HS-27A (cell line): ENCODE data around the gene DPYSL4.

Experiments
- DNase-seq: peaks from one replicate; pipeline ENCODE4 v3.0.0-alpha.2; 2012; ENCODE audit warnings: low read depth, missing footprints

The DPYSL4 gene

GRCh38 chr10:132178672-132179545, 7.8 kb upstream of the DPYSL4 start:
- no peak for DNase-seq

- no peak for DNase-seq
Observed at GRCh38 chr10:132179551-132180392, 7.0 kb upstream of the DPYSL4 start.

- DNase-seq, result no peak
Observed at GRCh38 chr10:132180736-132181135, 6.0 kb upstream of the DPYSL4 start.

DNA sequence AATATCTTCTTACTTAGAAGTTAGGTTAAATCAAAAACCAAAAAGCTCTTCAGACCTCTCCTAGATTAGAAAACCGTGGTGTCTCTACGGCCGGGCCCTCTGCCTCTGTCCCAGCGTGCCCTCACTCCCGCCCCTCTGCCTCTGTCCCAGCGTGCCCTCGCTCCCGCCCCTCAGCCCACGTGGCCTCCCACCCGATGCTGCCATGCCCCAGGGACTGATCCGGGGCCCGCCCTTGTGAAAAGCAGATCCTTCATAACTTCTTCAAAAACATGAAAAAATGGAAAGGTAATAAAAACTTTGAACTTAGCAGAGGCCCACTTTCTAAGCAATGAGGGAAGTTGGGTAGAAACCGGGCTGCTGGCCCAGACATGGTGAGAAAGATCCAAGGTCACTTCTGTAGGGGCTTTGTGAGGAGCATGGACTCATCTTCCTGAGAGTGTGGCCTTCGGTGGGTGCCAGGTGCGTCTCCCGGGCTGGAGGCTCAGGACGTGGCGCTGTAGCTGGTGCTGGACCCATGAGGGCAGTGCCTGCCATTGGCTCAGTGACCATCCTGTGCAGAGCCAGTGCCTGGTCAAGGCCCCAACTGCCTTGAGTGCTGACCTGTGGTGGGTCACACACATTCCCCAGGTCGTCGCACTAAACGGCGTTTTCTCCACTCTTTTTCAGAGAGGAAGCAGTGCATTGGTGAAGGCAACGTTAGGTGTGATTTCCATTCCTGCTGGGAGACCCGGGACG, 4.9 kb upstream of the DPYSL4 start:
- DNase-seq, result no peak

DNA sequence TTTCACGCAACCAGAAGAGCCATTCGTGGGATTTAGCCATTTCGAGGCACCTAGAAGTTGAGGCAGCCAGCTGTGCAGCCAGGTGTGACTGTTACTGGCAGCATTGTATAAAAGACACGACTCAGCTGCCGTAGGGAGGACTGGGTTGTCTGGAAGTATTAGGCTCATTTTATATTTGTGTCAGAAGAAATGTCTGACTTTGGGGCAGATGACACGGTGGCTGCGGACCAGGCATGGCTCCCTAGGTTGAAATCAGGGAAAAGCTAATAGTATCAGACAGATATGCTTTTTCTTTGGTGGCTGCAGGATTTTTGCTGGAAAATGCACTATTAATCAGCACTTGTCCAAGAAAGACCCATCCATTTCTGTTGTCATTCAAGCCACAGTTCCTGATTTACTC, 4.2 kb upstream of the DPYSL4 start:
- DNase-seq, result no peak

DNA sequence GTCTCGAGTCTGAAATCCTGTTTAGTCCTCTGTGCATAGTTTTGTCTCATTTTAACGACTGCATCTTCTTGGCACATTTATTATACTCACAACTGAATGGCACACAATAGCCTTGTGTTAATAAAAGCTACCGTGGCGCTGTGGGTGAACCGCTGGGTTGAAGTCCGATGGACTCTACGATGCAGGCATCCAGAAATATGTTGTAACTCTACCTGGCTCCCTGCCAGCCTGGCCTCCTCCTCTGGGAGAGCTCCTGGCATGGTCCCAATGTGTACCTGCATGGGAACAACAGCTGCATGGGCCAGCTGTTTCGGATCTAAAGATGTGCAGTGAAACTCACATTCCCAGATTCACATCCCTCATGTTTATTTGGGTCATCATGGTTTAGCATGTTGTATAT, 3.7 kb upstream of the DPYSL4 start:
- no peak for DNase-seq

- DNase-seq, result no peak
Observed at GRCh38 chr10:132184816-132185593, 1.7 kb upstream of the DPYSL4 start.

DNA sequence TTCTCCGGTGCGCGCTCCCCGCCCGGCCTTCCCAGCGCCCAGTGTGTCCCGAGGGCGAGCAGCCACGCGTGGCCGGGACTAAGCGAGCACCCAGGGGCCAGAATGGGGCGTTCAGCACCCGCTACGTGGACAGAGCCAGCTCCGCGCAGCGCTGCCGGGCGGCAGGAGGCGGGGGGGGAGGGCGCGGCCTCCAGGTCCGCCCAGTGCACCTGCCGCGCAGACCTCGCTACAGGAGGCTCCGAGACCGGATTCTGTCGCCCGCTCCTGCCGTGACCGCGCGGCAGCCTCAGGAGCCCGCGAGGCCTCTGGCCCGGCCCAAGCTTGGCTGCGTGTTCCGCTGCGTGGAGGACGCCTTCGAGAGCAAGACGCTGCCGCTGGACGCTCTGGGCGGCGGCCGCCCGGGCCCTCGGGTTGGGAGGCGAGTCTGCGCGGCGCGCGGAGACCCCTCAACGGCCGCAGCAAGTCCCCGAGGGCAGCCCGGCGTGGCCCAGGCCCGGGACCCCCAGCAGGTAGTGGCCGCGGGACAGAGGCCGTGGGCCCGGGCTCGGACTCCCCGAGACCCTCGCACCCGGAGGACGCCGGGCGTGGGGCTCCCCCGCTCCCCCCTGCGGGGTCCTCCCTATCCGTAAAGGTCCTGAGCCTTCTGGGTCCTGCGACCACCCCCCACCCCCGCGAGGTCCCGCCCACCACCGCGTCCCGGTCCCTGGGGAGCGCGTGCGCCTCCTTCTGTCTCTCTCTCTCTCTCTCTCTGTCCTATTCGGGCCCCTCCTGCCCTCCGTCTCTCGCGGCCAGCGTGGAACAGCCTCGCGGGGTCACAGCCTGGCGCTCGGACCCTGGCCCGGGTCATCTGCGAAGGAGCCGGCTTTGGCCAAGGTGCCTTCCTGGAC, 904 bp upstream of the DPYSL4 start:
- DNase-seq, result no peak

- no peak for DNase-seq
Observed at GRCh38 chr10:132187430-132188138, 836 bp downstream of the DPYSL4 start.

GRCh38 chr10:132188331-132188730, 1.6 kb downstream of the DPYSL4 start:
- DNase-seq, result no peak

DNA sequence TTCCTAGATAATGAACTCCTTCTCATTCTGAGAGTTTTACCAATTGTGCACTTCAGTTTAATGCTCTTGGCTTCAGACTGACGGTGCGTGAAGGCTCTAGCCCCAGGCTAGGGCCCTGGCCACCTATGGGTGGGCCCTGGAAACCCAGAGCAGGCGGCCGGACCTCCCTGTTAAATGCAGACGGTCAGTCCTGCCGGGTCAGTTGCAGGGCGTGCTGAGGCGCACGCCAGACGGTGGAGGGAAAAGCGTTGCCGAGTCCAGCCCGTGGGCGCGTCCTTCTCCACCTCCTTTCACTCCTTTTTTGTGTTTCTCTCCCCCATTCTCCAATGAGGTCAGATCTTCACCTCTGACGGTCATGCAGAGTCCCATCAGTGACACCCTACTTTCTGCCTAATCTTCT, 2.3 kb downstream of the DPYSL4 start:
- DNase-seq, result no peak

DNA sequence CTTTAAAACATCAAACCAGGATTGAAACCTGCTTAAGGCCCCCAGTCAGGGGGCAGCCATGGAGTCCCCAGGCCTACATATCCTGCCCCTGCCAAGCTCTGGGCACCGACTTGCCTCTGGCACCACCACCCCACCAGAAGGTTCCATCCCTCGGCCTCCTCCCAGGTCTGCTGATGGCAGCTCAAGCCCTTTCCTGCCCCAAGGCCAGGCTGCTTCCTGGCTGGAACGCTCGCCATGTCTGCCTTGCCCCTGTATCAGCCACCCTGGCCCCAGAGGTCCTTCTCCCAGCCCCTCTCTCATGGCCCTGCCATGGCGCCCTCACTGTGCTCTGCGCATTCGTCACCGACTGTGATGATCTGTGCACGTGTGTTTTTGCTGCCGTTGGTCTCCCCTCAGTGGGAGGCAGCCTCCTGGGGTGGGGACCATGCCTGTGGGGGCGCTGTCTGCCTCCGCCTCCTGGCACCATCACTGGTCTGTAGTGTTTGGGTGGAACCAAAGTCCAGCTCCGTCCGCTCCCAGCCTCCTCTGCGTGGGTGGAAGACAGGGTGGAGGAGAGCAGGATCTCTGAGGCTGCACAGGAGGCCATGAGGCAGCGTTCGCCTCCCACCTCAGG, 3.2 kb downstream of the DPYSL4 start:
- DNase-seq, result no peak

DNA sequence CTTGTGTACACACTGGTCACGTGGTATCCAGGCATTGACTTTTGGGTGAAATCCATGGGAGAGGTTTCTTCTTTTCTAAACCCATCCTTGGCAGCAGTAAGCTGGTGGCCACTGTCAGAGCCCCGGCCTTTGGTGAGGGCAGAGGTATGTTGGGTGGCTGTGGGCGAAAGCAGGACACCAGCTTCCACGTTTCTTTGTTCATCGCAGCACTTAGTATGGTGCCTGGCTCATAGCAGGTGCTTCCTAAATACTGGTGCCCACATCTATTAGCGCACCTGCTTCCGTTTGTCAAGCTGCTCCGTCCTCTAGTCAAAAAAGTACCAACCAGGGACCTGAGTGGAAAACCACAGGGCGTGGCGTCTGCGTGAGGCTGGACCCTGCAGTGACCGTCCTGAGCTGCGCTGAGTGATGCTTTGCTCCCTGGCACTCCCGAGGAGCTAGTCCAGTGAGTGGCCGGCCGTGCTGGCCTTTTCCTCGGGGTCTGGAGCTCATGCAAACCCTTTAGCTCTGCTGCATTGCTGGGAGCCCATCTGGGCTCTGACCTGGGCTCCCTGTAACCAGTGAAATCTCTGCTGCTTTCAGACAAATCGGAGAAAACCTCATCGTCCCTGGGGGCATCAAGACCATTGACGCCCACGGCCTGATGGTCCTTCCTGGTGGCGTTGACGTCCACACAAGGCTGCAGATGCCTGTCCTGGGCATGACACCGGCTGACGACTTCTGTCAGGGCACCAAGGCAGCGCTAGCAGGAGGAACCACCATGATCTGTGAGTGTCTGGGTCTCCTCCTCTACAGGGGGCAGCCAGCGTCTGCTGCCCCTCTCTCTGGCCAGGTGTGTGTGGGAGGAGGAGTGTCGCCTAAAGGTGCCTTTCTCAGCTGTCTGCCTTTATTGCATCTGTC, 5.6 kb downstream of the DPYSL4 start:
- DNase-seq, result no peak

DNA sequence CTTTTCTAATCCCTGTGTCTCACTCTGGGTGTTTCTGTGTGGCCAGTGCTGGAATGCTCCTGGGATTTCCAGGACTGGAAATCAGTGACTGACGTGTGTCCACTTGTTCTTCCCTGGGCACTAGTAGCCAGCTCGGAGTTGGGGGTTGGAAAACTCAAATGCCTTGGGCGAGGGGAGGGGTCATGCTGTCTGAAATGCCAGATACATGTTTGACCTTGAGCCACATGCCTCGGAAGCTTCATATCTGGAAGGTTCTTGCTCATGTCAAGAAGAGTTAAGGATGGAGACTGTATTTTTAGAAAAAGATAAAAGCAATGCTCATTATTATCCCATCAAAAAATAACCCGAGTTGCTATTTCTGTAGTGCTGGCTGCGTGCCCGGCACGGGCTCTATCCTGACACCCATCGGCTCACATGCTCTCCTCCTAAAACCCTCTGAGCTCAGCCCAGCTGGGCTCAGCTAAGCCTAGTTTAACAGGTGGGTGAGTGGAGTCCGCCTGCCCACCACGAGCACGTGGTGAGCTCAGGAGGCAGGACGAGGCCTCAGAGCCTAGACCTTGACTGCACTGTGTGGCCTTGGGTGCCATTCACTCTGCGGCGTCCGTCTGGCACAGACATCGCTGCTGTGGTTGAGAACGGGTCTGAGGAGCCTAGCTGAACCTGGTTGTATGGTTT, 6.4 kb downstream of the DPYSL4 start:
- no peak for DNase-seq

- no peak for DNase-seq
Observed at GRCh38 chr10:132193907-132194552, 7.3 kb downstream of the DPYSL4 start.

DNA sequence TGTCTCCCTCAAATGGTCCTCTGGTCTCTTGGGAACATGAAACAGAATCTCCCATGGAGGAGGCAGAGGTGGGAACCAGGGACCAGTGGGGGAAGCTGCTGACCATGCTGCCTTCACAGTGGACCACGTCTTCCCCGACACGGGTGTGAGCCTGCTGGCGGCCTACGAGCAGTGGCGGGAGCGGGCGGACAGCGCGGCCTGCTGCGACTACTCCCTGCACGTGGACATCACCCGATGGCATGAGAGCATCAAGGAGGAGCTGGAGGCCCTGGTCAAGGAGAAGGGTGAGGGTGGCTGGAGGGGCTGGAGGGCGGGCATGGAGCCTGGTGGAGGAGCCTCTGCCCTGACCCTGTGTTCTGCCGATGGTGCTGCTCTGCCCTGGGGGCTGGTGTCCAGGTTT, 8.0 kb downstream of the DPYSL4 start:
- DNase-seq, result no peak

DNA sequence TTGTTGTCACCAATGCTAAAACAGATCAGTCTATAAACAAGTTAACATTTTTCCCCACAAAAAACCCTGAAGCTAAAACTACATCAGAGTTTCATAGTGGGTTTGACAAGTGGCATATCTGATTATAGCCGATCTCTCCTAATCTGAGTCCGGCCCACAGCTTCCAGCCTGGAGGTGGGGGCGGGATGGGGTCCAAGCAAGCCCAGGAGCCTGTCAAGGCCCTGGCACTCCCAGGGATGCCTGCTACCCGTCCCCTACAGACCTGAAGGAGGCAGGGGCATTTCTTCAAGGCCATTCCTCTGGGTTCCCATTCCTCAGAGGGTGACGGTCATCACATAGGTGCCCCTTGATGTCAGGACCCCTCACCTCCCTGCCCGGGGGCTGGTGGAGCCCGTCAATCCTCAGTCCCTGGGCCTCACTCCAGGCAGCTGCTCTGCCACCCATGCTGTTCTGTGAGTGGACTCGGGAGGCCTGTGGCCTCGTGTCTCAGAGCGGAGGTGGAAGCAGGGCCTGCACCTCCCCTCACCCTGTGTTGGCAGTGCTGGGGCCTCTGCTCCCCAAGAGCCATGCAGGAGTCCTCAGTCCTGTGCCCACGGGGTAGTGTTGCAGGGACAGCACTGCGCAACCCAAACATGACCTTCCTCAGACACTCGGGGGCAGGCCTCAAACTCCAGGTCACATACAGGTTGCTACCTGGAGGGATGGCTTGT, 8.8 kb downstream of the DPYSL4 start:
- no peak for DNase-seq
